Colonic mucosa (tissue), 4 donors: Measurements from ENCODE around the gene NDUFA3. TPM values are rescaled to one million over a fixed set of nuclear protein-coding genes. Genes with fewer than 3 reads are reported as not detected.

Experiments used
- DNase-seq: peaks from one replicate; pipeline ENCODE4 v3.0.0-alpha.2; 2020
- H3K27ac ChIP-seq: fragments of 200-600 bp; one replicate; pipeline ENCODE4 v1.8.0; 2021
- H3K27me3 ChIP-seq: fragments of 200-600 bp; one replicate; pipeline ENCODE4 v1.8.0; 2021
- H3K36me3 ChIP-seq: fragments of 200-600 bp; one replicate; pipeline ENCODE4 v1.8.0; 2021
- H3K4me1 ChIP-seq: fragments of 200-600 bp; one replicate; pipeline ENCODE4 v1.8.0; 2021; ENCODE audit warnings: mild to moderate bottlenecking
- H3K4me3 ChIP-seq: fragments of 200-600 bp; one replicate; pipeline ENCODE4 v1.8.0; 2021
- H3K9ac ChIP-seq, 2 donors: one replicate each; pipeline ENCODE4 v1.7.0; 2013; ENCODE audit warnings: control low read depth in 2 of 2, low read depth in 2 of 2, low read length in 2 of 2
- H3K9me3 ChIP-seq: fragments of 200-600 bp; one replicate; pipeline ENCODE4 v1.8.0; 2021
- intact Hi-C: fragments of 100-400 bp; cut with DNase I; formaldehyde crosslinking; loops from one replicate; pipeline ENCODE4 v1.14.1; 2022
- total RNA-seq, 2 donors: library from RNA; stranded (reverse); fragmentation: NEBNext Ultra II Directional in 1 of 2; extraction: Animal tissue kit (Norgen Biotek cat#: 25700) in 1 of 2; gene quantifications; one replicate each; pipeline ENCODE4 v1.2.1, GENCODE V29; 2021
- TF ChIP-seq, protein P1 (sequence below): fragments of 200-600 bp; IDR thresholded peaks from one replicate; pipeline ENCODE4 v1.8.0; 2022; ENCODE audit warnings: antibody characterized with exemption, mild to moderate bottlenecking
- donor health status: healthy.
- donor health status: DM: no; HTN: no; CAD: no.
- donor health status: DM: no; HTN: no; CAD: no.

Gene NDUFA3
- total RNA-seq, 2 donors from 2014 or later, result 138 to 188 TPM

DNA sequence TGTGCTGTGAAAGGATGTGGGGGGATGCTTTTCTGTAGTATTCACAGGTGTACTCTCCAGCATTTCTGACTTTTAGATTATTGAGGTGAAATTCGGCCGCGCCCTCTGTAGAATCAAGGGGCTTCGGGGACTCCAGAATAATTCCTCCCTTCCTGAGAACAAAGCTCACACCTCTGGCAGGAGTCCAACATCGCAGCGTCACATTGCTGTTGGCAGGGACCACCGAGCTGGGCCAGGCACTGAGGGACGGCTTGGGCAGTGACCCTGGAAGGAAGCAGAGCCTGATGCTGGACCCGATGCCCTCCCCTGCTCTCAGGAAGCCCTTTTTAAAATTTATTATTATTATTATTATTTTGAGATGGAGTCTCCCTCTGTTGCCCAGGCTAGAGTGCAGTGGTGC, 27.8 kb upstream of the NDUFA3 start:
- H3K4me1 ChIP-seq, result no peaks in the 10 kb centered on the region
- H3K9me3 ChIP-seq, result no peaks in the 10 kb centered on the region
- TF ChIP-seq, protein P1, sequence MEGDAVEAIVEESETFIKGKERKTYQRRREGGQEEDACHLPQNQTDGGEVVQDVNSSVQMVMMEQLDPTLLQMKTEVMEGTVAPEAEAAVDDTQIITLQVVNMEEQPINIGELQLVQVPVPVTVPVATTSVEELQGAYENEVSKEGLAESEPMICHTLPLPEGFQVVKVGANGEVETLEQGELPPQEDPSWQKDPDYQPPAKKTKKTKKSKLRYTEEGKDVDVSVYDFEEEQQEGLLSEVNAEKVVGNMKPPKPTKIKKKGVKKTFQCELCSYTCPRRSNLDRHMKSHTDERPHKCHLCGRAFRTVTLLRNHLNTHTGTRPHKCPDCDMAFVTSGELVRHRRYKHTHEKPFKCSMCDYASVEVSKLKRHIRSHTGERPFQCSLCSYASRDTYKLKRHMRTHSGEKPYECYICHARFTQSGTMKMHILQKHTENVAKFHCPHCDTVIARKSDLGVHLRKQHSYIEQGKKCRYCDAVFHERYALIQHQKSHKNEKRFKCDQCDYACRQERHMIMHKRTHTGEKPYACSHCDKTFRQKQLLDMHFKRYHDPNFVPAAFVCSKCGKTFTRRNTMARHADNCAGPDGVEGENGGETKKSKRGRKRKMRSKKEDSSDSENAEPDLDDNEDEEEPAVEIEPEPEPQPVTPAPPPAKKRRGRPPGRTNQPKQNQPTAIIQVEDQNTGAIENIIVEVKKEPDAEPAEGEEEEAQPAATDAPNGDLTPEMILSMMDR, result no peak
- no peak for DNase-seq
- H3K36me3 ChIP-seq, result no peaks in the 10 kb centered on the region
- no peaks in the 10 kb centered on the region for H3K27me3 ChIP-seq
- intact Hi-C loops, result no loop called here
- H3K27ac ChIP-seq, result no peak overlapping the region
- H3K9ac ChIP-seq, result no peak overlapping the region
- no peak overlapping the region for H3K4me3 ChIP-seq

DNA sequence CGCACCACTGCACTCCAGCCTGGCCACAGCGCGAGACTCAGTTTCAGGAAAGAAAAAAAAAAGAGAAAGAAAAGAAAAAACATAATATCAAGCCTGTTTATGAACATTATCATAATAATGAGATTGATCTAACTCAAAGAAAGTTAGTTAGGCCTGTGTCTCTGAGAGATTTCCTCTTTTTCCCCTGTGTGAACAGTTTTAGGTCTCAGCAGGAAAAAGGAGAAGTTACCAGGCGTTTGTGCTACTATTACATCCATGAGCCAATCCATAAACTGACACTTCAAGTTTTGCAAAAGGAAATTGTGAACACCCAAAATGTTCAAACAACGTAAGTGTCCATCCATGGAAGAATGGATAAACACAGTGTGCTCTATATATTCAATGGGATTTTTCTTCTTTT, 25.3 kb upstream of the NDUFA3 start:
- no peaks in the 10 kb centered on the region for H3K27me3 ChIP-seq
- no peaks in the 10 kb centered on the region for H3K4me1 ChIP-seq
- no peak for DNase-seq
- no peak overlapping the region for H3K27ac ChIP-seq
- intact Hi-C loops, result no loop called here
- TF ChIP-seq, protein P1, result no peak
- no peak overlapping the region for H3K4me3 ChIP-seq
- no peak overlapping the region for H3K9ac ChIP-seq
- no peaks in the 10 kb centered on the region for H3K9me3 ChIP-seq
- no peaks in the 10 kb centered on the region for H3K36me3 ChIP-seq

DNA sequence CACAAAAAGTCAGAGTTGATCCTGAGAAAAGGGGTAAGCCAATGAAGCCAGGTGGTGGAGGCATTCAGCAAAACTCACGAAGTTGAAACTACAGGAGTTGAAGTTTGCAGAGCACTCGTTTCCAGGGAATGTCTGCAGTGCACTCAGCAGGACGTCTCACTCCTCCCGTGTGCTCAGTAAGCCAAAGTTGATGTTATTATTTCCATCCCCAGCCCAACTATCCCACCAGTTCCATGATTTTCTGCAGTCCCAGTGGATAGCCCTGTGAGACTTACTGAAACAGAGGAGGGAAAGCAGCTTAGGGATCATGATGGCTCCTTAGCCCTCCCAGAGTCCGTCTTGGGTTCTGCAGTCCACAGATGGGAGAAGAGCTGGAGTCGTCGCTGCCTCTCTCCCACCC, 21.6 kb upstream of the NDUFA3 start, which contains the start of gene TARM1:
TARM1 (minus strand) TSS at position 334 of the 400 bp plus-strand sequence; CDS start at position 309, 25 bp downstream.
- Histone ChIP-seq H3K4me1 (no peaks in the 10 kb centered on the region), H3K27ac (no peak within 1 kb of the TSS), H3K9me3 (no peaks in the 10 kb centered on the region), H3K36me3 (no peaks in the 10 kb centered on the region), H3K9ac (no peak within 1 kb of the TSS), H3K27me3 (no peaks in the 10 kb centered on the region), H3K4me3 (no peak within 1 kb of the TSS)
- DNase-seq, result no peak
- intact Hi-C loops, result no loop called here
- TF ChIP-seq, protein P1, result no peak

DNA sequence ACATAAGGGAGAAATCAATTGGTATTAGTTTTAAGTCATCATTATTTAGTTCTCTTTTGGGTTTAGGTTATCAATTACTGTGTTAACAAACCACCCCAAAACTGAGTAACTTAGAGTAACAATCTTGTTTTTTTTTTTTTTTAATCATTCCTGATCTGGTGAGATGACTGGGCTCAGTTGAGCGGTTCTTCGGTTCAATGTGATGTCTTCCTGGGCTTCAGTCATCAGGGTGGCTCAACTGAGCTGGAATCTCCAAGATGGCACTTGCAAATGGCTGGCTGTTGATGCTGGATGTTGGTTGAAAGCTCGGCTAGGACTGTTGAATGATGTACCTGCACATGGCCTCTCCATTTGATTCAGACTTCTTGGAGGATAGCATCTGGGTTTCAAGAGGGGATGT, 18.2 kb upstream of the NDUFA3 start:
- H3K9me3 ChIP-seq, result no peaks in the 10 kb centered on the region
- no peaks in the 10 kb centered on the region for H3K4me1 ChIP-seq
- H3K36me3 ChIP-seq, result no peaks in the 10 kb centered on the region
- H3K27ac ChIP-seq, result no peak overlapping the region
- no peak overlapping the region for H3K4me3 ChIP-seq
- intact Hi-C loops, result no loop called here
- no peak overlapping the region for H3K9ac ChIP-seq
- no peak for DNase-seq
- no peaks in the 10 kb centered on the region for H3K27me3 ChIP-seq
- TF ChIP-seq, protein P1, result no peak

DNA sequence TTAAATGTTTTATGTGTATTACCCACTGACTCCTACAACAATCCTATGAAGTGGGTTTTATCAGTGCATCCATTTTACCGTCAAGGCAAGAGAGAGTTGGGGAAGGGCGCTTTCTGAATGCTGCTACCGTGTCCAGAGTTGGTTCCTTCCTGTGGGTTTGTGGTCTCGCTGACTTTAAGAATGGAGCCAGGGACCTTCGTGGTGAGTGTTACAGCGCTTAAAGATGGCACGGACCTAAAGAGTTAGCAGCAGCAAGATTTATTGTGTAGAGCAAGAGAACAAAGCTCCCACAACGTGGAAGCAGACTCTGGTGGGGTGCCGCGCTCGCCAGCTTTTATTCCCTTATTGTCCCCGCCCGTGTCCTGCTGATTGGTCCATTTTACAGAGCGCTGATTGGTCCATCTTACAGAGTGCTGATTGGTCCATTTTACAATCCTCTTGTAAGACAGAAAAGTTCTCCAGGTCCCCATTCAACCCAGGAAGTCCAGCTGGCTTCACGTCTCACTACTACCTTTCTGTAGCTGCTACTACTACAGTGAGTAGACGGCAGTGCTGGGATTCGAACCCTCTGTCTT, 8.1 kb upstream of the NDUFA3 start:
- no peak for DNase-seq
- no peak overlapping the region for H3K27ac ChIP-seq
- H3K9ac ChIP-seq, result no peak overlapping the region
- H3K27me3 ChIP-seq, result no peaks in the 10 kb centered on the region
- no peaks in the 10 kb centered on the region for H3K36me3 ChIP-seq
- TF ChIP-seq, protein P1, result no peak
- intact Hi-C loops, result no loop called here
- H3K4me1 ChIP-seq, result no peaks in the 10 kb centered on the region
- H3K9me3 ChIP-seq, result no peaks in the 10 kb centered on the region
- no peak overlapping the region for H3K4me3 ChIP-seq
